Astrocyte (in vitro differentiated cells and primary cell): ENCODE measurements around the gene PTPRB. TPM values are rescaled to one million over a fixed set of nuclear protein-coding genes. Genes with fewer than 3 reads are reported as not detected.

ENCODE experiments used
- DNase-seq: peaks from one replicate; pipeline ENCODE4 v3.0.0-alpha.2; 2010; ENCODE audit warnings: low read depth
- FAIRE-seq: peaks from 2 replicates; lab custom pipeline; 2011; peaks lifted over from hg19 to GRCh38; lab: Jason Lieb, UNC
- H2AFZ ChIP-seq: 2 replicates; pipeline ENCODE4 v1.6.0; 2012; ENCODE audit warnings: low read depth, low read length, inconsistent platforms
- H3K27ac ChIP-seq: 2 replicates; pipeline ENCODE4 v1.5.1; 2011; ENCODE audit warnings: low read depth, low read length, inconsistent platforms
- H3K27me3 ChIP-seq: 2 replicates; pipeline ENCODE4 v1.6.0; 2011; ENCODE audit warnings: low read length, inconsistent platforms; ENCODE audit not compliant: insufficient read depth
- H3K36me3 ChIP-seq: 2 replicates; pipeline ENCODE4 v1.5.1; 2011; ENCODE audit warnings: low read length, inconsistent platforms; ENCODE audit not compliant: insufficient read depth
- H3K4me1 ChIP-seq: 2 replicates; pipeline ENCODE4 v1.5.1; 2011; ENCODE audit warnings: low read length, inconsistent platforms; ENCODE audit not compliant: insufficient read depth
- H3K4me2 ChIP-seq: 2 replicates; pipeline ENCODE4 v1.6.0; 2012; ENCODE audit warnings: low read length, inconsistent platforms
- H3K4me3 ChIP-seq: 2 replicates; pipeline ENCODE4 v1.5.1; 2011; ENCODE audit warnings: low read depth, mild to moderate bottlenecking, low read length, inconsistent platforms; ENCODE audit not compliant: insufficient read depth
- H3K79me2 ChIP-seq: 2 replicates; pipeline ENCODE4 v1.6.0; 2012; ENCODE audit warnings: mild to moderate bottlenecking, low read length, inconsistent platforms; ENCODE audit not compliant: insufficient read depth
- H3K9ac ChIP-seq: 2 replicates; pipeline ENCODE4 v1.6.0; 2012; ENCODE audit warnings: mild to moderate bottlenecking, low read length, inconsistent platforms
- H3K9me3 ChIP-seq: 2 replicates; pipeline ENCODE4 v1.5.1; 2012; ENCODE audit warnings: low read depth, mild to moderate bottlenecking, low read length, inconsistent platforms; ENCODE audit not compliant: insufficient read depth
- H4K20me1 ChIP-seq: 2 replicates; pipeline ENCODE4 v1.6.0; 2012; ENCODE audit warnings: low read length, inconsistent platforms; ENCODE audit not compliant: insufficient read depth
- H3K27ac Mint-ChIP-seq: one replicate; pipeline ENCODE4 v1.8.0; 2021; ENCODE audit warnings: mild to moderate bottlenecking, mixed read lengths; ENCODE audit not compliant: unreplicated experiment
- H3K27me3 Mint-ChIP-seq: one replicate; pipeline ENCODE4 v1.8.0; 2021; ENCODE audit warnings: low read depth, mixed read lengths; ENCODE audit not compliant: unreplicated experiment
- H3K36me3 Mint-ChIP-seq: one replicate; pipeline ENCODE4 v1.8.0; 2021; ENCODE audit warnings: low read depth, mixed read lengths; ENCODE audit not compliant: unreplicated experiment
- H3K4me1 Mint-ChIP-seq: one replicate; pipeline ENCODE4 v1.8.0; 2021; ENCODE audit warnings: low read depth, mixed read lengths; ENCODE audit not compliant: unreplicated experiment
- H3K4me3 Mint-ChIP-seq: one replicate; pipeline ENCODE4 v1.8.0; 2021; ENCODE audit warnings: mild to moderate bottlenecking, moderate library complexity, mixed read lengths; ENCODE audit not compliant: unreplicated experiment
- H3K9me3 Mint-ChIP-seq: one replicate; pipeline ENCODE4 v1.8.0; 2021; ENCODE audit warnings: mild to moderate bottlenecking, mixed read lengths; ENCODE audit not compliant: unreplicated experiment
- CTCF ChIP-seq: IDR thresholded peaks from 2 replicates; pipeline ENCODE4 v1.5.1; 2011; ENCODE audit warnings: low read depth, mild to moderate bottlenecking, inconsistent platforms, low read length, moderate library complexity; ENCODE audit not compliant: insufficient read depth
- EZH2 ChIP-seq: IDR thresholded peaks from 2 replicates; pipeline ENCODE4 v1.6.1; 2012; ENCODE audit warnings: mild to moderate bottlenecking, low read length, inconsistent platforms; ENCODE audit not compliant: insufficient read depth
- total RNA-seq: library from RNA; stranded (reverse); gene quantifications from 2 replicates; pipeline ENCODE4 v1.2.1, GENCODE V29; 2021

PTPRB gene
- total RNA-seq, 1 donor from 2014 or later: 2.5 TPM

GRCh38 chr12:70484464-70484863 is 152.8 kb downstream of the PTPRB start:
- Histone ChIP-seq H3K79me2 (no peaks in the 10 kb centered on the region), H3K4me1 (no peaks in the 10 kb centered on the region), H4K20me1 (no peaks in the 10 kb centered on the region), H3K27me3 (no peaks in the 10 kb centered on the region), H3K9me3 (no peaks in the 10 kb centered on the region), H2AFZ (no peak overlapping the region), H3K27ac (no peak overlapping the region), H3K36me3 (no peaks in the 10 kb centered on the region), H3K4me2 (no peak overlapping the region), H3K9ac (no peak overlapping the region), H3K4me3 (no peak overlapping the region)
- H3K27me3 Mint-ChIP-seq: peaks cover 2% of the 10 kb centered on the region
- FAIRE-seq: no peak
- no peak overlapping the region for H3K27ac Mint-ChIP-seq
- H3K9me3 Mint-ChIP-seq: no peaks in the 10 kb centered on the region
- H3K36me3 Mint-ChIP-seq: no peaks in the 10 kb centered on the region
- no peaks in the 10 kb centered on the region for H3K4me1 Mint-ChIP-seq
- DNase-seq: no peak
- TF ChIP-seq CTCF (no peak), EZH2 (no peak)
- H3K4me3 Mint-ChIP-seq: no peak overlapping the region

GRCh38 chr12:70482764-70483163 is 154.5 kb downstream of the PTPRB start:
- H3K27ac ChIP-seq: no peak overlapping the region
- Mint-ChIP-seq H3K36me3 (no peaks in the 10 kb centered on the region), H3K9me3 (no peaks in the 10 kb centered on the region), H3K4me1 (no peaks in the 10 kb centered on the region), H3K27ac (no peak overlapping the region), H3K4me3 (no peak overlapping the region), H3K27me3 (peaks cover 2% of the 10 kb centered on the region)
- no peaks in the 10 kb centered on the region for H3K79me2 ChIP-seq
- no peak overlapping the region for H3K4me2 ChIP-seq
- FAIRE-seq: no peak
- no peak overlapping the region for H3K4me3 ChIP-seq
- no peaks in the 10 kb centered on the region for H4K20me1 ChIP-seq
- no peaks in the 10 kb centered on the region for H3K36me3 ChIP-seq
- DNase-seq: no peak
- no peak overlapping the region for H2AFZ ChIP-seq
- no peaks in the 10 kb centered on the region for H3K27me3 ChIP-seq
- TF ChIP-seq EZH2 (no peak), CTCF (no peak)
- no peak overlapping the region for H3K9ac ChIP-seq
- no peaks in the 10 kb centered on the region for H3K4me1 ChIP-seq
- H3K9me3 ChIP-seq: no peaks in the 10 kb centered on the region

GRCh38 chr12:70469221-70469820 is 167.9 kb downstream of the PTPRB start:
- H2AFZ ChIP-seq: no peak overlapping the region
- no peak for FAIRE-seq
- H3K9ac ChIP-seq: no peak overlapping the region
- H3K4me3 ChIP-seq: no peak overlapping the region
- Mint-ChIP-seq H3K36me3 (peaks cover 2% of the 10 kb centered on the region), H3K27ac (no peak overlapping the region), H3K9me3 (peaks cover 5% of the 10 kb centered on the region), H3K4me1 (no peaks in the 10 kb centered on the region), H3K27me3 (peaks cover 2% of the 10 kb centered on the region), H3K4me3 (no peak overlapping the region)
- H3K79me2 ChIP-seq: no peaks in the 10 kb centered on the region
- TF ChIP-seq EZH2 (no peak), CTCF (no peak)
- H3K27ac ChIP-seq: no peak overlapping the region
- H3K4me1 ChIP-seq: no peaks in the 10 kb centered on the region
- no peaks in the 10 kb centered on the region for H4K20me1 ChIP-seq
- H3K9me3 ChIP-seq: no peaks in the 10 kb centered on the region
- no peak overlapping the region for H3K4me2 ChIP-seq
- H3K36me3 ChIP-seq: no peaks in the 10 kb centered on the region
- DNase-seq: no peak
- H3K27me3 ChIP-seq: no peaks in the 10 kb centered on the region
